Panc1 (cell line): ENCODE results near the gene PIK3R1.

Source experiments
- POLR2AphosphoS5 ChIP-seq: IDR thresholded peaks from 2 replicates; pipeline ENCODE4 v1.6.1; 2012; ENCODE audit warnings: mild to moderate bottlenecking, low read depth, low read length, moderate library complexity
- TCF7L2 ChIP-seq: IDR thresholded peaks from 2 replicates; pipeline ENCODE4 v1.6.1; 2011; ENCODE audit warnings: mild to moderate bottlenecking, low read depth, low read length, inconsistent platforms
- TF ChIP-seq, protein P1 (sequence below): fragments of 450-650 bp; IDR thresholded peaks from 2 replicates; pipeline ENCODE4 v1.5.1; 2017; ENCODE audit warnings: mild to moderate bottlenecking
- TF ChIP-seq, protein P2 (sequence below), 2 experiments: IDR thresholded peaks; 2 replicates each; pipeline ENCODE4 v1.6.1; 2011 to 2012; ENCODE audit warnings: low read depth in 2 of 2, control low read depth in 1 of 2, low read length in 1 of 2, mild to moderate bottlenecking in 1 of 2, moderate library complexity in 1 of 2; ENCODE audit not compliant: insufficient read depth in 1 of 2

DNA sequence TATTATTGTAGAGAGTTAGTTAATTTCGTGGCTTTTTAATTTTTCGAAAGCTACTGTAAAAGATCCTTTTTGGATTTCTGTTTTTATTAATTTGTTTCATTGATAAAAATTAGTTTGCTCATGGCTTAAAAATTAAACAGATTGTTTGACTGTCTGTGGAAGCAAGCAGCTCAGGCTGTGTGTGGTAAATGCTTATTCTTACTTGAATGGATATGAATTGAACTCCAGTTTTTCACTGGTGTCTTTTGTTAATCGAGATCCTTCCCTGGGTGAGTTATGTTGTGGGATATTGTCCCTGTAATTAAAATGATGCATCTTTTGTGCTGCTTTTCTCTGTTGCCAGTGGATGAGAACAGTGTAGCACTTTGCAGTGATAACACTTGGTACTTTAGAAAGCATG lies 75.3 kb downstream of the PIK3R1 start:
- TF ChIP-seq, protein P1, sequence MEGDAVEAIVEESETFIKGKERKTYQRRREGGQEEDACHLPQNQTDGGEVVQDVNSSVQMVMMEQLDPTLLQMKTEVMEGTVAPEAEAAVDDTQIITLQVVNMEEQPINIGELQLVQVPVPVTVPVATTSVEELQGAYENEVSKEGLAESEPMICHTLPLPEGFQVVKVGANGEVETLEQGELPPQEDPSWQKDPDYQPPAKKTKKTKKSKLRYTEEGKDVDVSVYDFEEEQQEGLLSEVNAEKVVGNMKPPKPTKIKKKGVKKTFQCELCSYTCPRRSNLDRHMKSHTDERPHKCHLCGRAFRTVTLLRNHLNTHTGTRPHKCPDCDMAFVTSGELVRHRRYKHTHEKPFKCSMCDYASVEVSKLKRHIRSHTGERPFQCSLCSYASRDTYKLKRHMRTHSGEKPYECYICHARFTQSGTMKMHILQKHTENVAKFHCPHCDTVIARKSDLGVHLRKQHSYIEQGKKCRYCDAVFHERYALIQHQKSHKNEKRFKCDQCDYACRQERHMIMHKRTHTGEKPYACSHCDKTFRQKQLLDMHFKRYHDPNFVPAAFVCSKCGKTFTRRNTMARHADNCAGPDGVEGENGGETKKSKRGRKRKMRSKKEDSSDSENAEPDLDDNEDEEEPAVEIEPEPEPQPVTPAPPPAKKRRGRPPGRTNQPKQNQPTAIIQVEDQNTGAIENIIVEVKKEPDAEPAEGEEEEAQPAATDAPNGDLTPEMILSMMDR = no peak
- TF ChIP-seq POLR2AphosphoS5 = no peak
- TF ChIP-seq, protein P2, sequence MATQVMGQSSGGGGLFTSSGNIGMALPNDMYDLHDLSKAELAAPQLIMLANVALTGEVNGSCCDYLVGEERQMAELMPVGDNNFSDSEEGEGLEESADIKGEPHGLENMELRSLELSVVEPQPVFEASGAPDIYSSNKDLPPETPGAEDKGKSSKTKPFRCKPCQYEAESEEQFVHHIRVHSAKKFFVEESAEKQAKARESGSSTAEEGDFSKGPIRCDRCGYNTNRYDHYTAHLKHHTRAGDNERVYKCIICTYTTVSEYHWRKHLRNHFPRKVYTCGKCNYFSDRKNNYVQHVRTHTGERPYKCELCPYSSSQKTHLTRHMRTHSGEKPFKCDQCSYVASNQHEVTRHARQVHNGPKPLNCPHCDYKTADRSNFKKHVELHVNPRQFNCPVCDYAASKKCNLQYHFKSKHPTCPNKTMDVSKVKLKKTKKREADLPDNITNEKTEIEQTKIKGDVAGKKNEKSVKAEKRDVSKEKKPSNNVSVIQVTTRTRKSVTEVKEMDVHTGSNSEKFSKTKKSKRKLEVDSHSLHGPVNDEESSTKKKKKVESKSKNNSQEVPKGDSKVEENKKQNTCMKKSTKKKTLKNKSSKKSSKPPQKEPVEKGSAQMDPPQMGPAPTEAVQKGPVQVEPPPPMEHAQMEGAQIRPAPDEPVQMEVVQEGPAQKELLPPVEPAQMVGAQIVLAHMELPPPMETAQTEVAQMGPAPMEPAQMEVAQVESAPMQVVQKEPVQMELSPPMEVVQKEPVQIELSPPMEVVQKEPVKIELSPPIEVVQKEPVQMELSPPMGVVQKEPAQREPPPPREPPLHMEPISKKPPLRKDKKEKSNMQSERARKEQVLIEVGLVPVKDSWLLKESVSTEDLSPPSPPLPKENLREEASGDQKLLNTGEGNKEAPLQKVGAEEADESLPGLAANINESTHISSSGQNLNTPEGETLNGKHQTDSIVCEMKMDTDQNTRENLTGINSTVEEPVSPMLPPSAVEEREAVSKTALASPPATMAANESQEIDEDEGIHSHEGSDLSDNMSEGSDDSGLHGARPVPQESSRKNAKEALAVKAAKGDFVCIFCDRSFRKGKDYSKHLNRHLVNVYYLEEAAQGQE (IDR thresholded peaks at IDR 0.05; ENCODE audit: insufficient read depth in 1 of 2, low read depth in 2 of 2, low read length in 1 of 2) = no peak
- TF ChIP-seq TCF7L2 = no peak
